T follicular helper cell (primary cell): Measurements from ENCODE around the gene MYL5.
"Not testable (repeated sequence)": the region's sequence is repeated elsewhere in the genome, so short reads cannot be mapped to it uniquely, and the experiment has no call there.

Experiments
- DNase-seq: peaks from one replicate; pipeline ENCODE4 v3.0.0-alpha.2; 2020; ENCODE audit warnings: low read depth
- total RNA-seq, 2 experiments: gene quantifications; one replicate each; lab custom pipeline; 2026; lab: John Stamatoyannopoulos, UW

The MYL5 gene
- 9.6 to 11.0 reads per million in 2 experiments for total RNA-seq

- DNase-seq: peak; percentile 97
These were observed at the start of gene MYL5, which contains the start of gene ATP5ME for GRCh38 chr4:674172-675035. Gene MYL5, plus strand, starts transcription at chr4:674542. Its CDS starts 3,485 bp downstream, at chr4:678027. Gene ATP5ME, minus strand, starts transcription at chr4:674276. Its CDS starts 29 bp downstream, at chr4:674247.

- DNase-seq: no peak
These were observed 49.4 kb upstream of the MYL5 start, which contains the start of gene PDE6B for GRCh38 chr4:624705-625590. Gene PDE6B, plus strand, starts transcription at chr4:625573. Its CDS starts 54 bp downstream, at chr4:625627.

GRCh38 chr4:625631-626161, 48.6 kb upstream of the MYL5 start:
- no peak for DNase-seq

DNA sequence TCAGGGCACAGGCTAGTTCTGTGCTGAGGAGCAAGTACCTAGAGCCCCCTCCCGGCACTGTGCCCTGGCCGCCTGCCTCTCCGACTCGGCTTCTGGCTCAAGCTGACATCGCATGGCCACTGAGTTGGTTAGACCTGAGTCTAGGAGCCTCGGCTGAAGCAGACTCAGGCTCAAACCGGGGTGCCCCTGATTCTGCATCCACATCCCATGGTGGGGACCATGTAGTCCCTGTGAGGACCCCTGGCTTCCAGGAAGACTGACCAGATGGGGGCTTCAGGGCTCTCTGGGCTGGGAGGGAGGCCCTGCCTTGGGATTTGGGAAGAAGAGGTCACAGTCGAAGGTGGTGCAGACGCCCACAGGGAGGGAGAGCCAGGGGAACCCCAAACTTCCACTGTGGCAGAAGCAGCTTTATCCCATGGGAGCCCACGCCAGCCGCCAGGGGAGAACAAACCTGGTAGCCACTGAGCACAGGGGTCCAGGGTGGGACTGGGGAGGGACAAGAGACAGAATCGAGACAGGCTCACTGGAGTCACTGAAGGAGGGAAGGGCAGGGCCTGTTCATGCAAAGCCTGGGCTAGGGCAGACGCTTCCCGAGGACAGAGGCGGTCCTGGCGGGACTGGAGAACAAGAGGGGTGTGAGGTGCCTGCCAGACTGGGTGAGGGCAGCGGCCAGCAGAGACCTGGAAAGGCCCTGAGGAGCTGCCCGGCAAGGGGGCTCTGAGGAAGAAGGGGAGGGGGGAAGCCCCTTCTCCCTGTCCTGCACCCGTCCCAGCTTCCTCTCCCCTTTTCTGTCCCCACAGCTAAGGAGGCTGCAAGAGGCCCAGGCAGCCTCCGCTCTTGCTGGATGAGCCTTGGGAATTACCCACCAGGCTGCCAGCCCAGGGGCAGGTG, 47.9 kb upstream of the MYL5 start:
- DNase-seq: no peak

- no peak for DNase-seq
These were observed 46.8 kb upstream of the MYL5 start for GRCh38 chr4:627347-628125.

GRCh38 chr4:628311-628741, 46.0 kb upstream of the MYL5 start:
- no peak for DNase-seq

- DNase-seq: no peak
These were observed 45.3 kb upstream of the MYL5 start for GRCh38 chr4:628821-629635.

GRCh38 chr4:629636-629914, 44.8 kb upstream of the MYL5 start:
- DNase-seq: no peak

GRCh38 chr4:629915-630641, 44.3 kb upstream of the MYL5 start:
- DNase-seq: no peak

DNA sequence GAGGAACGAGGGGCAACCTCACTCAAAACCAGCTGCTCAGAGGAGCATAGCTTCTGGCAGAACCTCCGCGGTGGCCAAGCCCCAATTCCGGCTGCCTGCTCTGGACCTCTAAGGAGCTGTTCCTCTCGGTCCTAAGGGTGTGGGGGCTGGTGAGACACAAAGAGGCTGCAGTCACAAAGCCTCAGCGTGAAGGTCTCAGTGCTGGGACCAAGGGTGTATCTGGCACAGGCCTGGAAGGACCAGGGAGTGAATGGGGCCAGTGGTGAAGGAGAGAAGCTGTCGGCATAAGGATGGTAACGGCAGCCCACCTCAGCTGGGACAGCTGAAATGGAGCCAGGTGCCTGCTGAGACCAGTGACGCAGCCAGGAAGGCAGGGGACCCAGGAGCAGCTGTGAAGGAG, 43.7 kb upstream of the MYL5 start:
- DNase-seq: no peak

- DNase-seq: no peak
These were observed 42.0 kb upstream of the MYL5 start for GRCh38 chr4:632196-632790.

- DNase-seq: no peak
These were observed 41.4 kb upstream of the MYL5 start for GRCh38 chr4:632926-633325.

DNA sequence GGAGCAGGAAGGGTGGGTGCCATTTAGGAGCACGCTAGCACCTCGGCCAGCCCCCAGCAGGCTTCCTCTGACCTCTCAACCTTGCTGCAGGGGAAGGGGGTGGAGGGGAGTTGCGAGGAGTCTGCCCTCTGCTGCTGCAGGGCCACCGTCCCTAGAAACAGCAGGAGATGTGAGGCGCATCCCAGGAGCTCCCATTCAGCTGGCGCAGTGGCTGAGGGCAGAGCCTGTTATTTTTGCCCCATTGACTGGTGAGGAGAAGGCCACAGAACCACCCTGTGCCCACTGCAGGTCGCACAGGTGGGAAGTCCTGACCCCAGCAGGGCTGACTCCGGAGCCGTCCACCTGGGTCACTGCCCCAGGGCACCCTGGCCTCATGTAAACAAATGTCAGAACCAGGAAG, 40.9 kb upstream of the MYL5 start:
- DNase-seq: no peak

GRCh38 chr4:633976-634598, 40.3 kb upstream of the MYL5 start:
- DNase-seq: no peak

DNA sequence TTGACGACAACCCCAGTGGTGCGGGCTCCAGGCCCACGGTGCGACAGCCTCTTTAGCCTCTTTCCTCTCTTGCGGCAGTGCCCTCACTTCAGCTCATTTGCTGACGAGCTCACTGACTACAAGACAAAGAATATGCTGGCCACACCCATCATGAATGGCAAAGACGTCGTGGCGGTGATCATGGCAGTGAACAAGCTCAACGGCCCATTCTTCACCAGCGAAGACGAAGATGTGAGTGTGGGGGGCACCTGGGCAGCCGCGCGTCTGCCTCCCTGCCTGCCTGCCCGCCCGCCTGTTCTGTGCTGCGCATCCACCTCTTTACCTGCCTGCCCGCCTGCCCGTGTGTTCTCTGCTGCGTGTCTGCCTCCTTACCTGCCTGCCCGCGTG, 39.8 kb upstream of the MYL5 start:
- DNase-seq: no peak

DNA sequence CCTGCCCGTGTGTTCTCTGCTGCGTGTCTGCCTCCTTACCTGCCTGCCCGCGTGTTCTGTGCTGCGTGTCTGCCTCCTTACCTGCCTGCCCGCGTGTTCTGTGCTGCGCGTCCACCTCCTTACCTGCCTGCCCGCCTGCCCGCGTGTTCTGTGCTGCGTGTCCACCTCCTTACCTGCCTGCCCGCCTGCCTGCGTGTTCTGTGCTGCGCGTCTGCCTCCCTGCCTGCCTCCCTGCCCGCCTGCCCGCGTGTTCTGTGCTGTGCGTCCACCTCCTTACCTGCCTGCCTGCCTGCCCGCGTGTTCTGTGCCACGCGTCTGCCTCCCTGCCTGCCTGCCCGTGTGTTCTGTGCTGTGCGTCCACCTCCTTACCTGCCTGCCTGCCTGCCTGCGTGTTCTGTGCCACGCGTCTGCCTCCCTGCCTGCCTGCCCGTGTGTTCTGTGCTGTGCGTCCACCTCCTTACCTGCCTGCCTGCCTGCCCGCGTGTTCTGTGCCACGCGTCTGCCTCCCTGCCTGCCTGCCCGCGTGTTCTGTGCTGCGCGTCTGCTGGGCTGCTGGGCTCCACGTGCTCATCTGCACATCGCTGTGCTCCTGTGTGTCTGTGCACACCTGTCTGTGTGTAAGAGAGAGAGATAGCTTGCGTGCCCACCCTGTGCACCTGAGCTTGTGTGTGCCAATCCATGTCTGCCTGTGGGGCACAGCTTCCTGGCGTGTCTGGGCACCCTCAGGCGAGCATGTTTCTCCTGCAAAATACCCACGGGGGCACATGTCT, 39.1 kb upstream of the MYL5 start:
- not testable (repeated sequence) for DNase-seq

GRCh38 chr4:635851-636627, 38.3 kb upstream of the MYL5 start:
- no peak for DNase-seq
